ENCODE measurements around the gene SCAF8. TPM values are rescaled to one million over a fixed set of nuclear protein-coding genes. Genes with fewer than 3 reads are reported as not detected.
A peak's percentile ranks its signal among the peaks of the same experiment; 100 is the strongest.

The SCAF8 gene
- total and polyA plus RNA-seq, 9 of the 15 experiments (the other 6 are each of a cell fraction or from before 2014, with no cell fraction given) = 10.5 to 46.6 (median 23.2) TPM

DNA sequence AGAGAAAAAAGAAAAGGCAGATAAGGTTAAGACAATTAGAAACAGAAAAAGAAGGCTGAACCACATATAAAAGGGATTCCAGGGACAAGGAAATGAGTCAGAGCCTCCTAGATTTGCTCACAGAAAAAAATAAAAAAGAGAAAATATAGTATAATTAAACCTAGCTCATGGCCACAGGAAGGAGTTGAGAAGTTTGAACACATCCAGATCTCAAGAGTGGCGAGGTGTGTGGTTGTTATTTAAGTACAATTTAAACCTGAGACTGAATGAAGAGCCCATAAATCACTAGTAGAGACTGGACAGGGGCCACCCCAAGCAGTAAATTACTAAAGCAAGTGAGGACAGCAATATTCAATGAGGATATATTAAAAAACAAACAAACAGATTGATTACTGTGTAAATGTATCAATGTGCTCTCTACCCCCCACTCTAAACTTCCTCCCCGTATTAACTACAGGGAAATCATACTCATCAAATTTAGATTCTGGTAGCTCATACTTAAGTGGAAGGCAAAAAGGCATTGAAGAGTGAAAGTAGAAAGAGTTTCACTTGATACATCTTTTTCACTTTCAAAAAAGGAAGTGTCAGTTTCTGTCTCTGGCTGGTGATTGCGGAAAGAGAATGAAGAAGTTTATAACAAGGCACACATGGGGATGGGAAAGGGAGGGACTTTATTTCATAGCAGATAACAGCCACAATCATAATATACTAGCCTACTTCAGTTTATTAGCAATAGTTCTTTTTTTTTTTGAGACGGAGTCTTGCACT, 49.3 kb upstream of the SCAF8 start:
- ChIA-PET CTCF (ENCODE audit: low intra/inter-chr PET ratio) (interaction anchor here (0.6 to 1.5 kb wide), 2 partner anchors 126 to 256 kb away, joined by 3 read pairs; no protein-coding TSS in a partner anchor), POLR2A (interaction anchor here (0.9 kb wide), 2 partner anchors 9 to 50 kb away, joined by 3 read pairs; no protein-coding TSS in a partner anchor)
- in situ Hi-C loops (cut with MboI) = no loop called here
- Histone ChIP-seq H3K4me1 (replicated peaks in 1 of 2; ENCODE audit: control insufficient read depth in 2 of 2, insufficient read depth in 2 of 2, low read length in 2 of 2) (no peaks in the 10 kb centered on the region), H4K20me1 (replicated peaks; ENCODE audit: control insufficient read depth, insufficient read depth, low read length) (no peaks in the 10 kb centered on the region), H3K79me2 (ENCODE audit: control insufficient read depth, insufficient read depth, low read length) (no peaks in the 10 kb centered on the region), H3K9me3 (replicated peaks; ENCODE audit: control insufficient read depth, insufficient read depth, low read depth, low read length) (no peaks in the 10 kb centered on the region), H3K9me1 (ENCODE audit: control insufficient read depth, insufficient read depth, low read length) (no peaks in the 10 kb centered on the region), H3K27me3 (ENCODE audit: control insufficient read depth in 2 of 2, insufficient read depth in 2 of 2, low read length in 2 of 2) (no peaks in the 10 kb centered on the region), H2AFZ (ENCODE audit: low read depth, low read length) (no peak overlapping the region), H3K4me2 (ENCODE audit: insufficient read depth, low read length) (no peak overlapping the region), H3K9ac (ENCODE audit: insufficient read depth in 1 of 2, low read depth in 2 of 2, low read length in 2 of 2) (no peak overlapping the region), H3K27ac (ENCODE audit: extremely low read depth, low read depth, low read length) (no peak overlapping the region), H3K36me3 (ENCODE audit: control insufficient read depth, insufficient read depth, low read length) (no peaks in the 10 kb centered on the region), H3K4me3 (no peak overlapping the region)
- no TSS peak for BruUV-seq (replicated peaks)
- no peak for FAIRE-seq
- no peak for ATAC-seq
- 36% methylated on average over 4 of the region's 4 CpGs for WGBS (ENCODE audit: insufficient coverage, low coverage, missing lambda C conversion rate)
- intact Hi-C loops (cut with micrococcal nuclease) = no loop called here
- DNase-seq (ENCODE audit: extremely low read depth in 1 of 4, low spot score in 3 of 4) = no peak
- TF ChIP-seq SPI1 (IDR thresholded peaks at IDR 0.05; ENCODE audit: borderline replicate concordance, low read depth, low read length) (peak; percentile 52; the same call in 1 of the 2 replicates), CHD4 (IDR thresholded peaks at IDR 0.05; ENCODE audit: insufficient read depth, insufficient replicate concordance, low read depth, low read length, poor library complexity, severe bottlenecking) (no peak), NR1H2 (CRISPR knock-in tag; IDR thresholded peaks at IDR 0.05) (no peak), MEIS2 (IDR thresholded peaks at IDR 0.05; ENCODE audit: partially characterized antibody) (peak; percentile 79), KLF13 (tag; IDR thresholded peaks at IDR 0.05; ENCODE audit: borderline replicate concordance, low read depth) (no peak), FOXJ3 (CRISPR knock-in tag; IDR thresholded peaks at IDR 0.05) (no peak), ZFX (CRISPR knock-in tag; IDR thresholded peaks at IDR 0.05) (no peak), SIN3A (IDR thresholded peaks at IDR 0.05; ENCODE audit: borderline replicate concordance in 2 of 2, control insufficient read depth in 1 of 2, low read depth in 2 of 2, low read length in 2 of 2) (no peak), SRSF9 (IDR thresholded peaks at IDR 0.05; ENCODE audit: borderline replicate concordance, low read depth, low read length) (no peak)
- TF ChIP-seq, protein P1, sequence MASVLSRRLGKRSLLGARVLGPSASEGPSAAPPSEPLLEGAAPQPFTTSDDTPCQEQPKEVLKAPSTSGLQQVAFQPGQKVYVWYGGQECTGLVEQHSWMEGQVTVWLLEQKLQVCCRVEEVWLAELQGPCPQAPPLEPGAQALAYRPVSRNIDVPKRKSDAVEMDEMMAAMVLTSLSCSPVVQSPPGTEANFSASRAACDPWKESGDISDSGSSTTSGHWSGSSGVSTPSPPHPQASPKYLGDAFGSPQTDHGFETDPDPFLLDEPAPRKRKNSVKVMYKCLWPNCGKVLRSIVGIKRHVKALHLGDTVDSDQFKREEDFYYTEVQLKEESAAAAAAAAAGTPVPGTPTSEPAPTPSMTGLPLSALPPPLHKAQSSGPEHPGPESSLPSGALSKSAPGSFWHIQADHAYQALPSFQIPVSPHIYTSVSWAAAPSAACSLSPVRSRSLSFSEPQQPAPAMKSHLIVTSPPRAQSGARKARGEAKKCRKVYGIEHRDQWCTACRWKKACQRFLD (CRISPR knock-in tag; IDR thresholded peaks at IDR 0.05) = no peak
- TF ChIP-seq, protein P2, sequence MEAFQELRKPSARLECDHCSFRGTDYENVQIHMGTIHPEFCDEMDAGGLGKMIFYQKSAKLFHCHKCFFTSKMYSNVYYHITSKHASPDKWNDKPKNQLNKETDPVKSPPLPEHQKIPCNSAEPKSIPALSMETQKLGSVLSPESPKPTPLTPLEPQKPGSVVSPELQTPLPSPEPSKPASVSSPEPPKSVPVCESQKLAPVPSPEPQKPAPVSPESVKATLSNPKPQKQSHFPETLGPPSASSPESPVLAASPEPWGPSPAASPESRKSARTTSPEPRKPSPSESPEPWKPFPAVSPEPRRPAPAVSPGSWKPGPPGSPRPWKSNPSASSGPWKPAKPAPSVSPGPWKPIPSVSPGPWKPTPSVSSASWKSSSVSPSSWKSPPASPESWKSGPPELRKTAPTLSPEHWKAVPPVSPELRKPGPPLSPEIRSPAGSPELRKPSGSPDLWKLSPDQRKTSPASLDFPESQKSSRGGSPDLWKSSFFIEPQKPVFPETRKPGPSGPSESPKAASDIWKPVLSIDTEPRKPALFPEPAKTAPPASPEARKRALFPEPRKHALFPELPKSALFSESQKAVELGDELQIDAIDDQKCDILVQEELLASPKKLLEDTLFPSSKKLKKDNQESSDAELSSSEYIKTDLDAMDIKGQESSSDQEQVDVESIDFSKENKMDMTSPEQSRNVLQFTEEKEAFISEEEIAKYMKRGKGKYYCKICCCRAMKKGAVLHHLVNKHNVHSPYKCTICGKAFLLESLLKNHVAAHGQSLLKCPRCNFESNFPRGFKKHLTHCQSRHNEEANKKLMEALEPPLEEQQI (IDR thresholded peaks at IDR 0.05) = no peak
- TF ChIP-seq, protein P3, sequence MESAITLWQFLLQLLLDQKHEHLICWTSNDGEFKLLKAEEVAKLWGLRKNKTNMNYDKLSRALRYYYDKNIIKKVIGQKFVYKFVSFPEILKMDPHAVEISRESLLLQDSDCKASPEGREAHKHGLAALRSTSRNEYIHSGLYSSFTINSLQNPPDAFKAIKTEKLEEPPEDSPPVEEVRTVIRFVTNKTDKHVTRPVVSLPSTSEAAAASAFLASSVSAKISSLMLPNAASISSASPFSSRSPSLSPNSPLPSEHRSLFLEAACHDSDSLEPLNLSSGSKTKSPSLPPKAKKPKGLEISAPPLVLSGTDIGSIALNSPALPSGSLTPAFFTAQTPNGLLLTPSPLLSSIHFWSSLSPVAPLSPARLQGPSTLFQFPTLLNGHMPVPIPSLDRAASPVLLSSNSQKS (CRISPR knock-in tag; IDR thresholded peaks at IDR 0.05) = no peak
- TF ChIP-seq, protein P4, sequence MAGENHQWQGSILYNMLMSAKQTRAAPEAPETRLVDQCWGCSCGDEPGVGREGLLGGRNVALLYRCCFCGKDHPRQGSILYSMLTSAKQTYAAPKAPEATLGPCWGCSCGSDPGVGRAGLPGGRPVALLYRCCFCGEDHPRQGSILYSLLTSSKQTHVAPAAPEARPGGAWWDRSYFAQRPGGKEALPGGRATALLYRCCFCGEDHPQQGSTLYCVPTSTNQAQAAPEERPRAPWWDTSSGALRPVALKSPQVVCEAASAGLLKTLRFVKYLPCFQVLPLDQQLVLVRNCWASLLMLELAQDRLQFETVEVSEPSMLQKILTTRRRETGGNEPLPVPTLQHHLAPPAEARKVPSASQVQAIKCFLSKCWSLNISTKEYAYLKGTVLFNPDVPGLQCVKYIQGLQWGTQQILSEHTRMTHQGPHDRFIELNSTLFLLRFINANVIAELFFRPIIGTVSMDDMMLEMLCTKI (IDR thresholded peaks at IDR 0.05; ENCODE audit: partially characterized antibody) = no peak

Measured in K562 (cell line).